ENCODE measurements around the gene EN2.

Gene EN2

GRCh38 chr7:155465761-155466141 is 7.8 kb downstream of the EN2 start:
- DNase-seq = no peak

- DNase-seq = no peak
Measured at GRCh38 chr7:155466142-155466813, 8.3 kb downstream of the EN2 start.

- no peak for DNase-seq
Measured at GRCh38 chr7:155466814-155467733, 9.1 kb downstream of the EN2 start.

GRCh38 chr7:155467846-155468784 is 10.2 kb downstream of the EN2 start:
- no peak for DNase-seq

GRCh38 chr7:155468785-155469148 is 10.8 kb downstream of the EN2 start:
- DNase-seq = no peak

- no peak for DNase-seq
Measured at GRCh38 chr7:155469311-155470185, 11.6 kb downstream of the EN2 start.

- no peak for DNase-seq
Measured at GRCh38 chr7:155470186-155470487, 12.2 kb downstream of the EN2 start.

- DNase-seq = no peak
Measured at GRCh38 chr7:155470686-155471638, 13.0 kb downstream of the EN2 start.

- DNase-seq = no peak
Measured at GRCh38 chr7:155471718-155472117, 13.8 kb downstream of the EN2 start.

- DNase-seq = no peak
Measured at GRCh38 chr7:155477476-155477875, 19.5 kb downstream of the EN2 start.

GRCh38 chr7:155481764-155482163 is 23.8 kb downstream of the EN2 start:
- DNase-seq = no peak

GRCh38 chr7:155482511-155483183 is 24.7 kb downstream of the EN2 start:
- DNase-seq = no peak

GRCh38 chr7:155483245-155483644 is 25.3 kb downstream of the EN2 start:
- no peak for DNase-seq

GRCh38 chr7:155483868-155484325 is 26.0 kb downstream of the EN2 start:
- DNase-seq = no peak

GRCh38 chr7:155484483-155485399 is 26.8 kb downstream of the EN2 start:
- DNase-seq = no peak

- DNase-seq = no peak
Measured at GRCh38 chr7:155486783-155487508, 29.0 kb downstream of the EN2 start.

GRCh38 chr7:155487509-155488482 is 29.9 kb downstream of the EN2 start:
- DNase-seq = no peak
